GM23248 (cell line): ENCODE results near the gene RAMP3. TPM values are rescaled to one million over a fixed set of nuclear protein-coding genes. Genes with fewer than 3 reads are reported as not detected.

Experiments
- DNase-seq: peaks from one replicate; pipeline ENCODE4 v3.0.0-alpha.2; 2015
- H2AFZ ChIP-seq: fragments of 200-600 bp; sonication (generic); 2 replicates; pipeline ENCODE4 v1.6.1; 2016; ENCODE audit warnings: antibody characterized with exemption
- H3F3A ChIP-seq: fragments of 200-600 bp; sonication (generic); 2 replicates; pipeline ENCODE4 v1.6.1; 2016; ENCODE audit warnings: mild to moderate bottlenecking, antibody characterized with exemption, mixed run types; ENCODE audit not compliant: insufficient read depth
- H3K27ac ChIP-seq: fragments of 200-600 bp; sonication (generic); 2 replicates; pipeline ENCODE4 v1.5.1; 2016; ENCODE audit warnings: mild to moderate bottlenecking
- H3K27me3 ChIP-seq: fragments of 200-600 bp; sonication (generic); replicated peaks from 2 replicates; pipeline ENCODE4 v1.6.1; 2016; ENCODE audit warnings: mild to moderate bottlenecking; ENCODE audit not compliant: insufficient read depth
- H3K36me3 ChIP-seq: fragments of 200-600 bp; sonication (generic); 2 replicates; pipeline ENCODE4 v1.6.1; 2016; ENCODE audit warnings: low read depth, mild to moderate bottlenecking
- H3K4me1 ChIP-seq: fragments of 200-600 bp; sonication (generic); 2 replicates; pipeline ENCODE4 v1.6.1; 2016; ENCODE audit warnings: mild to moderate bottlenecking; ENCODE audit not compliant: insufficient read depth
- H3K4me2 ChIP-seq: fragments of 200-600 bp; sonication (generic); one replicate; pipeline ENCODE4 v1.6.1; 2016; ENCODE audit warnings: mild to moderate bottlenecking; ENCODE audit not compliant: unreplicated experiment
- H3K4me3 ChIP-seq: fragments of 200-600 bp; sonication (generic); 2 replicates; pipeline ENCODE4 v1.5.1; 2016; ENCODE audit warnings: mild to moderate bottlenecking
- H3K79me2 ChIP-seq: fragments of 200-600 bp; sonication (generic); 2 replicates; pipeline ENCODE4 v1.6.1; 2016; ENCODE audit warnings: mild to moderate bottlenecking; ENCODE audit not compliant: insufficient read depth
- H3K9ac ChIP-seq: fragments of 200-600 bp; sonication (generic); 2 replicates; pipeline ENCODE4 v1.6.1; 2016; ENCODE audit warnings: mild to moderate bottlenecking
- H3K9me2 ChIP-seq: fragments of 200-600 bp; sonication (generic); 2 replicates; pipeline ENCODE4 v1.6.1; 2016; ENCODE audit warnings: mixed run types, mild to moderate bottlenecking, moderate library complexity; ENCODE audit not compliant: insufficient read depth
- H3K9me3 ChIP-seq: fragments of 200-600 bp; sonication (generic); one replicate; pipeline ENCODE4 v1.6.1; 2017; ENCODE audit warnings: low read depth
- H4K20me1 ChIP-seq: fragments of 200-600 bp; sonication (generic); 2 replicates; pipeline ENCODE4 v1.6.0; 2016; ENCODE audit not compliant: insufficient read depth
- EZH2 ChIP-seq: fragments of 200-600 bp; sonication (generic); IDR thresholded peaks from 2 replicates; pipeline ENCODE4 v1.6.1; 2018; ENCODE audit warnings: antibody characterized with exemption, mild to moderate bottlenecking; ENCODE audit not compliant: insufficient read depth, poor library complexity, severe bottlenecking
- EZH2phosphoT487 ChIP-seq: fragments of 200-600 bp; sonication (generic); IDR thresholded peaks from 2 replicates; pipeline ENCODE4 v1.6.1; 2018; ENCODE audit warnings: antibody characterized with exemption, moderate library complexity, mild to moderate bottlenecking, low read depth; ENCODE audit not compliant: insufficient read depth
- WGBS, 2 experiments: methylation state at CpG; one replicate each; pipeline ENCODE4 v1.1.6; 2015 to 2017; ENCODE audit warnings: low lambda C conversion rate in 2 of 2, low coverage in 1 of 2; ENCODE audit errors: missing lambda C conversion rate in 2 of 2; 5-methylcytosine and 5-hydroxymethylcytosine counted together
- in situ Hi-C: fragments of 300-500 bp; cut with MboI; formaldehyde crosslinking; loops from 2 replicates; pipeline ENCODE4 v1.15.0; 2020
- polyA plus RNA-seq: library from polyadenylated mRNA; unstranded; fragments of >200 nt; fragmentation: Nextera tagmentation; extraction: Ambion mirVana; gene quantifications from 2 replicates; pipeline ENCODE4 v1.2.1, GENCODE V29; 2016
- total RNA-seq: library from RNA; depleted of rRNA; stranded (reverse); fragments of >200 nt; shearing (Covaris generic); gene quantifications from 2 replicates; pipeline ENCODE4 v1.2.3, GENCODE V29; 2014

RAMP3 gene
- total and polyA plus RNA-seq, 2 experiments from 2014 or later = not detected

DNA sequence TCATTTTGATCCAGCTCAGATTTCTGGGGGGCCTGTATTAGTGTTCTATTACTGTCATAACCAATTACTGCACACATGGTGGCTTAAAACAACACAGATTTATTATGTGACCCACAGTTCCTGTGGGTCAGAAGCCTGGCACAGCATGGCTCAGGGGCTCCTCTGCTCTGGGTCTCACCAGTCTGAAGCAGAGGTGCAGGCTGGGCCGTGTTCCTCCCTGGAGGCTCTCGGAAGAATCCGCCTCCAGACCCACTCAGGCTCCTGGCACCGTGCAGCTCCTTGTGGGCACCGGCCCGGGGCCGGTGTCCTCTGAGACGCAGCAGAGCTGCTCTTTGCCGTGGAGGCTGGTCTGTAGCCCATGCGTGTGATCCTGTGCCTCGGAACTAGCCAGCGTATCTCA lies 61.5 kb downstream of the RAMP3 start:
- Histone ChIP-seq H3K4me1 (no peaks in the 10 kb centered on the region), H3K27me3 (peaks cover 41% of the 10 kb centered on the region), H3K9ac (no peak overlapping the region), H2AFZ (no peak overlapping the region), H3K4me2 (no peak overlapping the region), H3K36me3 (no peaks in the 10 kb centered on the region), H3K9me2 (no peaks in the 10 kb centered on the region), H4K20me1 (no peaks in the 10 kb centered on the region), H3K79me2 (no peaks in the 10 kb centered on the region), H3K9me3 (no peaks in the 10 kb centered on the region), H3F3A (no peaks in the 10 kb centered on the region), H3K4me3 (no peak overlapping the region), H3K27ac (no peak overlapping the region)
- no peak for DNase-seq
- in situ Hi-C loops = no loop called here
- WGBS, 2 experiments = 65 to 74% methylated on average over 11 to 12 of the region's 12 CpGs
- no peak for TF ChIP-seq EZH2
- no peak for TF ChIP-seq EZH2phosphoT487

- no peak overlapping the region for H3K27ac ChIP-seq
- 43 to 45% methylated on average over 8 of the region's 8 CpGs for WGBS, 2 experiments
- TF ChIP-seq EZH2 (no peak), EZH2phosphoT487 (no peak)
- H4K20me1 ChIP-seq = no peaks in the 10 kb centered on the region
- no peaks in the 10 kb centered on the region for H3F3A ChIP-seq
- H3K4me2 ChIP-seq = no peak overlapping the region
- in situ Hi-C loops = no loop called here
- H3K27me3 ChIP-seq = peaks cover 34% of the 10 kb centered on the region
- H3K36me3 ChIP-seq = no peaks in the 10 kb centered on the region
- no peak overlapping the region for H2AFZ ChIP-seq
- H3K4me1 ChIP-seq = no peaks in the 10 kb centered on the region
- no peaks in the 10 kb centered on the region for H3K9me2 ChIP-seq
- H3K79me2 ChIP-seq = no peaks in the 10 kb centered on the region
- no peak overlapping the region for H3K4me3 ChIP-seq
- DNase-seq = no peak
- no peak overlapping the region for H3K9ac ChIP-seq
- no peaks in the 10 kb centered on the region for H3K9me3 ChIP-seq
Observed at GRCh38 chr7:45219801-45220435, 62.3 kb downstream of the RAMP3 start.

GRCh38 chr7:45220846-45221618 lies 63.4 kb downstream of the RAMP3 start:
- Histone ChIP-seq H3K4me2 (no peak overlapping the region), H3K27me3 (peaks cover 26% of the 10 kb centered on the region; the same call in 1 of the 2 replicates), H3K27ac (no peak overlapping the region), H3K36me3 (no peaks in the 10 kb centered on the region), H4K20me1 (no peaks in the 10 kb centered on the region), H3K9me3 (no peaks in the 10 kb centered on the region), H3K4me3 (no peak overlapping the region), H3K9ac (no peak overlapping the region), H2AFZ (no peak overlapping the region), H3F3A (no peaks in the 10 kb centered on the region), H3K4me1 (no peaks in the 10 kb centered on the region), H3K9me2 (no peaks in the 10 kb centered on the region), H3K79me2 (no peaks in the 10 kb centered on the region)
- DNase-seq = no peak
- TF ChIP-seq EZH2 (no peak), EZH2phosphoT487 (no peak)
- in situ Hi-C loops = no loop called here
- 47 to 48% methylated on average over 11 of the region's 11 CpGs for WGBS, 2 experiments

GRCh38 chr7:45221896-45222604 lies 64.5 kb downstream of the RAMP3 start:
- H3K4me1 ChIP-seq = no peaks in the 10 kb centered on the region
- H3K27me3 ChIP-seq = peaks cover 25% of the 10 kb centered on the region; the same call in 1 of the 2 replicates
- no peaks in the 10 kb centered on the region for H3K9me2 ChIP-seq
- no peak overlapping the region for H2AFZ ChIP-seq
- WGBS, 2 experiments = 61 to 68% methylated on average over 7 of the region's 7 CpGs
- no peaks in the 10 kb centered on the region for H3F3A ChIP-seq
- no peak overlapping the region for H3K27ac ChIP-seq
- in situ Hi-C loops = no loop called here
- H3K4me3 ChIP-seq = no peak overlapping the region
- DNase-seq = no peak
- no peaks in the 10 kb centered on the region for H4K20me1 ChIP-seq
- TF ChIP-seq EZH2 = no peak
- no peak for TF ChIP-seq EZH2phosphoT487
- no peaks in the 10 kb centered on the region for H3K36me3 ChIP-seq
- H3K9ac ChIP-seq = no peak overlapping the region
- no peaks in the 10 kb centered on the region for H3K79me2 ChIP-seq
- no peaks in the 10 kb centered on the region for H3K9me3 ChIP-seq
- H3K4me2 ChIP-seq = no peak overlapping the region
